HepG2 (cell line): Measurements from ENCODE around the gene SAMD10. TPM values are rescaled to one million over a fixed set of nuclear protein-coding genes. Genes with fewer than 3 reads are reported as not detected.

Experiments used
- EHMT2 ChIP-seq: fragments of 200-600 bp; sonication (generic); IDR thresholded peaks from 2 replicates; pipeline ENCODE4 v1.7.0; 2017; ENCODE audit warnings: antibody characterized with exemption, low read depth, low read length, borderline replicate concordance
- ERF ChIP-seq: IDR thresholded peaks from 2 replicates; pipeline ENCODE4 v1.6.1; 2018; ENCODE audit warnings: missing biosample characterization, missing genetic modification reagents
- HNRNPUL1 ChIP-seq: fragments of 200-400 bp; formaldehyde crosslinking; IDR thresholded peaks from 2 replicates; pipeline ENCODE4 v1.6.1; 2017; ENCODE audit warnings: low read depth, mild to moderate bottlenecking, low read length, moderate library complexity
- MTF2 ChIP-seq: sonication (generic); formaldehyde crosslinking; IDR thresholded peaks from 2 replicates; pipeline ENCODE4 v1.5.0; 2020; ENCODE audit warnings: missing genetic modification reagents, borderline replicate concordance
- PCBP1 ChIP-seq: fragments of 200-400 bp; formaldehyde crosslinking; IDR thresholded peaks from 2 replicates; pipeline ENCODE4 v1.6.1; 2017; ENCODE audit warnings: mild to moderate bottlenecking, low read depth, low read length, borderline replicate concordance
- RBFOX2 ChIP-seq: fragments of 200-400 bp; formaldehyde crosslinking; IDR thresholded peaks from 2 replicates; pipeline ENCODE4 v1.6.1; 2017; ENCODE audit warnings: low read depth, mild to moderate bottlenecking, low read length
- SRF ChIP-seq: IDR thresholded peaks from 2 replicates; pipeline ENCODE4 v1.6.1; 2011; ENCODE audit warnings: mild to moderate bottlenecking, low read depth, low read length, moderate library complexity
- STAG1 ChIP-seq: sonication (generic); formaldehyde crosslinking; IDR thresholded peaks from 2 replicates; pipeline ENCODE4 v1.4.0; 2020; ENCODE audit warnings: missing genetic modification reagents
- TCF12 ChIP-seq, 2 experiments: fragments of 450-650 bp in 1 of 2; sonication (generic) in 1 of 2; formaldehyde crosslinking in 1 of 2; IDR thresholded peaks; 2 replicates each; pipeline versions ENCODE4 v1.6.1 to v1.8.0; 2017 to 2022; ENCODE audit warnings: antibody characterized with exemption in 1 of 2, mild to moderate bottlenecking in 1 of 2, missing genetic modification reagents in 1 of 2, moderate library complexity in 1 of 2
- TP53 ChIP-seq: sonication (generic); formaldehyde crosslinking; conservative IDR thresholded peaks from 2 replicates; pipeline ENCODE4 v1.4.0; 2020; ENCODE audit warnings: missing genetic modification reagents
- ZMYM4 ChIP-seq: sonication (generic); formaldehyde crosslinking; IDR thresholded peaks from 2 replicates; pipeline ENCODE4 v1.8.1; 2023; ENCODE audit warnings: mild to moderate bottlenecking, missing genetic modification reagents
- ZNF558 ChIP-seq: sonication (generic); formaldehyde crosslinking; IDR thresholded peaks from 2 replicates; pipeline ENCODE4 v1.9.0; 2022; ENCODE audit warnings: mild to moderate bottlenecking, missing genetic modification reagents, borderline replicate concordance
- ZNF563 ChIP-seq: sonication (generic); formaldehyde crosslinking; IDR thresholded peaks from 2 replicates; pipeline ENCODE4 v1.8.0; 2022; ENCODE audit warnings: mild to moderate bottlenecking, moderate library complexity, missing genetic modification reagents
- ZNF570 ChIP-seq: sonication (generic); formaldehyde crosslinking; IDR thresholded peaks from 2 replicates; pipeline ENCODE4 v1.4.0; 2020; ENCODE audit warnings: mild to moderate bottlenecking, missing genetic modification reagents, borderline replicate concordance
- ZNF614 ChIP-seq: IDR thresholded peaks from 2 replicates; pipeline ENCODE4 v1.6.1; 2018; ENCODE audit warnings: missing biosample characterization, missing genetic modification reagents, inconsistent platforms, borderline replicate concordance
- ZNF768 ChIP-seq: sonication (generic); formaldehyde crosslinking; IDR thresholded peaks from 2 replicates; pipeline ENCODE4 v1.4.0; 2020; ENCODE audit warnings: missing genetic modification reagents
- ZNF878 ChIP-seq: sonication (generic); formaldehyde crosslinking; IDR thresholded peaks from 2 replicates; pipeline ENCODE4 v1.8.1; 2023; ENCODE audit warnings: mild to moderate bottlenecking, missing genetic modification reagents, moderate library complexity
- polyA plus RNA-seq, 8 experiments: library from polyadenylated mRNA; depleted of rRNA in 3 of 8; stranded (reverse) in 7 of 8; unstranded in 1 of 8; fragments of >200 nt; fragmentation: Illumina TruSeq in 4 of 8; extraction: Trizol in 4 of 8; gene quantifications; 2 replicates each; pipeline versions ENCODE4 v1.2.1 to v1.2.3, GENCODE V29; 2011 to 2016; ENCODE audit warnings: low read depth in 4 of 8, missing spikeins in 1 of 8, mixed read lengths in 1 of 8; ENCODE audit not compliant: insufficient read depth in 1 of 8
- total RNA-seq, 5 experiments: library from RNA; depleted of rRNA; stranded (reverse); fragments of >200 nt; fragmentation: Illumina TruSeq; extraction: Trizol; gene quantifications; 2 replicates each; pipeline ENCODE4 v1.2.3, GENCODE V29; 2016; ENCODE audit warnings: low read depth in 1 of 5
- TF ChIP-seq, protein P1 (sequence below): sonication (generic); formaldehyde crosslinking; IDR thresholded peaks from 2 replicates; pipeline ENCODE4 v1.4.0; 2020; ENCODE audit warnings: low read depth, mild to moderate bottlenecking, missing genetic modification reagents
- TF ChIP-seq, protein P2 (sequence below): sonication (generic); formaldehyde crosslinking; conservative IDR thresholded peaks from 2 replicates; pipeline ENCODE4 v1.4.0; 2020; ENCODE audit warnings: missing genetic modification reagents
- TF ChIP-seq, protein P3 (sequence below): IDR thresholded peaks from 2 replicates; pipeline ENCODE4 v1.6.1; 2016; ENCODE audit warnings: control low read depth
- TF ChIP-seq, protein P4 (sequence below): sonication (generic); formaldehyde crosslinking; IDR thresholded peaks from 2 replicates; pipeline ENCODE4 v1.9.0; 2021; ENCODE audit warnings: missing genetic modification reagents, borderline replicate concordance
- TF ChIP-seq, protein P5 (sequence below): sonication (generic); formaldehyde crosslinking; conservative IDR thresholded peaks from 2 replicates; pipeline ENCODE4 v1.8.0; 2022; ENCODE audit warnings: low read depth, missing genetic modification reagents

SAMD10 gene
- total and polyA plus RNA-seq, 2 of the 13 experiments (the other 11 are each of a cell fraction or from before 2014, with no cell fraction given): 6.1 to 11.0 TPM

DNA sequence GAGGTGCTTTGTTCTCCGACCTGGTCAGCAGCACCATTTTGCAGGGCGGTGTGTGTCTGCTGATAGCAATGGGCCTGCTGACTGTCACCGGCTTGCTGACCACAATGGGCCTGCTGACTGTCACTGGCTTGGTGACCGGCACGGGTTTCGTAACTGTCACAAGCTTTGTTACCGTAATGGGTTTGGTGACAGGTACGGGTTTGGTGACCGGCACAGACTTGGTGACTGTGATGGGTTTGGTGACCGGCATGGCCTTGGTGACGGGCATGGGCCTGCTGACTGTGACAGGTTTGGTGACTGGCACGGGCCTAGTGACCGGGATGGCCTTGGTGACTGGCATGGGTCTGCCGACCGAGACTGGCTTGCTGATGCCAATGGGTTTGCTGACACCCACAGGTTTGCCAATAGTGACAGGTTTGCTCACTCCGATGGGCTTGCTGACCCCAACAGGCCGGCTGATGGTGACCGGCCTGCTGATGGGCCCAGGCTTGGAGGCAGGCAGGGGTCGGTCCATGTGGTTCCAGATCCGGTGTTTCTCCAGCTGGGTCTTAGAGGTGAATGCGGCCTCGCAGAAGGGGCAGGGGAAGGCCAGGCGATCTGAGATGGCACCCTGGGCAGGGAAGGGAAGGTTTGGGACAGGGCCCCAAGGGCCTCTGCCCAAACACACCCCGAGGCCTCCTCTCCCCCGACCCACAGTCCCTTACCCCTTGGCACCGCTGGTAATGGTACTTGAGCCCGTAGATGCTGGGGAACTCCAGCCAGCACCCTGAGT lies 13.1 kb downstream of the SAMD10 start (continued):
- TF ChIP-seq, protein P1, sequence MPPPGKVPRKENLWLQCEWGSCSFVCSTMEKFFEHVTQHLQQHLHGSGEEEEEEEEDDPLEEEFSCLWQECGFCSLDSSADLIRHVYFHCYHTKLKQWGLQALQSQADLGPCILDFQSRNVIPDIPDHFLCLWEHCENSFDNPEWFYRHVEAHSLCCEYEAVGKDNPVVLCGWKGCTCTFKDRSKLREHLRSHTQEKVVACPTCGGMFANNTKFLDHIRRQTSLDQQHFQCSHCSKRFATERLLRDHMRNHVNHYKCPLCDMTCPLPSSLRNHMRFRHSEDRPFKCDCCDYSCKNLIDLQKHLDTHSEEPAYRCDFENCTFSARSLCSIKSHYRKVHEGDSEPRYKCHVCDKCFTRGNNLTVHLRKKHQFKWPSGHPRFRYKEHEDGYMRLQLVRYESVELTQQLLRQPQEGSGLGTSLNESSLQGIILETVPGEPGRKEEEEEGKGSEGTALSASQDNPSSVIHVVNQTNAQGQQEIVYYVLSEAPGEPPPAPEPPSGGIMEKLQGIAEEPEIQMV (CRISPR knock-in tag): no peak
- TF ChIP-seq, protein P2, sequence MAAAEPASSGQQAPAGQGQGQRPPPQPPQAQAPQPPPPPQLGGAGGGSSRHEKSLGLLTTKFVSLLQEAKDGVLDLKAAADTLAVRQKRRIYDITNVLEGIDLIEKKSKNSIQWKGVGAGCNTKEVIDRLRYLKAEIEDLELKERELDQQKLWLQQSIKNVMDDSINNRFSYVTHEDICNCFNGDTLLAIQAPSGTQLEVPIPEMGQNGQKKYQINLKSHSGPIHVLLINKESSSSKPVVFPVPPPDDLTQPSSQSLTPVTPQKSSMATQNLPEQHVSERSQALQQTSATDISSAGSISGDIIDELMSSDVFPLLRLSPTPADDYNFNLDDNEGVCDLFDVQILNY: no peak
- TF ChIP-seq ZNF570 (CRISPR knock-in tag) (no peak), ERF (CRISPR knock-in tag) (no peak), PCBP1 (no peak), ZNF614 (CRISPR knock-in tag) (no peak), RBFOX2 (peak; percentile 62; the same call in 1 of the 2 replicates), ZNF558 (CRISPR knock-in tag) (no peak), ZNF878 (CRISPR knock-in tag) (no peak), HNRNPUL1 (no peak), EHMT2 (no peak), TP53 (CRISPR knock-in tag) (no peak), MTF2 (no peak), ZNF563 (CRISPR knock-in tag) (0 out of 2 replicates have a peak, but pooled peaks have one; percentile 20), ZMYM4 (CRISPR knock-in tag) (no peak), TCF12 (IDR thresholded peaks at IDR 0.05) (no peak), TCF12 (CRISPR knock-in tag; IDR thresholded peaks at IDR 0.05) (no peak), STAG1 (CRISPR knock-in tag) (no peak), SRF (no peak), ZNF768 (CRISPR knock-in tag) (no peak)
- TF ChIP-seq, protein P3, sequence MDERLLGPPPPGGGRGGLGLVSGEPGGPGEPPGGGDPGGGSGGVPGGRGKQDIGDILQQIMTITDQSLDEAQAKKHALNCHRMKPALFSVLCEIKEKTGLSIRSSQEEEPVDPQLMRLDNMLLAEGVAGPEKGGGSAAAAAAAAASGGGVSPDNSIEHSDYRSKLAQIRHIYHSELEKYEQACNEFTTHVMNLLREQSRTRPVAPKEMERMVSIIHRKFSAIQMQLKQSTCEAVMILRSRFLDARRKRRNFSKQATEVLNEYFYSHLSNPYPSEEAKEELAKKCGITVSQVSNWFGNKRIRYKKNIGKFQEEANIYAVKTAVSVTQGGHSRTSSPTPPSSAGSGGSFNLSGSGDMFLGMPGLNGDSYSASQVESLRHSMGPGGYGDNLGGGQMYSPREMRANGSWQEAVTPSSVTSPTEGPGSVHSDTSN: no peak
- TF ChIP-seq, protein P4, sequence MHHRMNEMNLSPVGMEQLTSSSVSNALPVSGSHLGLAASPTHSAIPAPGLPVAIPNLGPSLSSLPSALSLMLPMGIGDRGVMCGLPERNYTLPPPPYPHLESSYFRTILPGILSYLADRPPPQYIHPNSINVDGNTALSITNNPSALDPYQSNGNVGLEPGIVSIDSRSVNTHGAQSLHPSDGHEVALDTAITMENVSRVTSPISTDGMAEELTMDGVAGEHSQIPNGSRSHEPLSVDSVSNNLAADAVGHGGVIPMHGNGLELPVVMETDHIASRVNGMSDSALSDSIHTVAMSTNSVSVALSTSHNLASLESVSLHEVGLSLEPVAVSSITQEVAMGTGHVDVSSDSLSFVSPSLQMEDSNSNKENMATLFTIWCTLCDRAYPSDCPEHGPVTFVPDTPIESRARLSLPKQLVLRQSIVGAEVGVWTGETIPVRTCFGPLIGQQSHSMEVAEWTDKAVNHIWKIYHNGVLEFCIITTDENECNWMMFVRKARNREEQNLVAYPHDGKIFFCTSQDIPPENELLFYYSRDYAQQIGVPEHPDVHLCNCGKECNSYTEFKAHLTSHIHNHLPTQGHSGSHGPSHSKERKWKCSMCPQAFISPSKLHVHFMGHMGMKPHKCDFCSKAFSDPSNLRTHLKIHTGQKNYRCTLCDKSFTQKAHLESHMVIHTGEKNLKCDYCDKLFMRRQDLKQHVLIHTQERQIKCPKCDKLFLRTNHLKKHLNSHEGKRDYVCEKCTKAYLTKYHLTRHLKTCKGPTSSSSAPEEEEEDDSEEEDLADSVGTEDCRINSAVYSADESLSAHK (CRISPR knock-in tag): no peak
- TF ChIP-seq, protein P5, sequence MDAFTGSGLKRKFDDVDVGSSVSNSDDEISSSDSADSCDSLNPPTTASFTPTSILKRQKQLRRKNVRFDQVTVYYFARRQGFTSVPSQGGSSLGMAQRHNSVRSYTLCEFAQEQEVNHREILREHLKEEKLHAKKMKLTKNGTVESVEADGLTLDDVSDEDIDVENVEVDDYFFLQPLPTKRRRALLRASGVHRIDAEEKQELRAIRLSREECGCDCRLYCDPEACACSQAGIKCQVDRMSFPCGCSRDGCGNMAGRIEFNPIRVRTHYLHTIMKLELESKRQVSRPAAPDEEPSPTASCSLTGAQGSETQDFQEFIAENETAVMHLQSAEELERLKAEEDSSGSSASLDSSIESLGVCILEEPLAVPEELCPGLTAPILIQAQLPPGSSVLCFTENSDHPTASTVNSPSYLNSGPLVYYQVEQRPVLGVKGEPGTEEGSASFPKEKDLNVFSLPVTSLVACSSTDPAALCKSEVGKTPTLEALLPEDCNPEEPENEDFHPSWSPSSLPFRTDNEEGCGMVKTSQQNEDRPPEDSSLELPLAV (CRISPR knock-in tag): no peak
